Forelimb muscle (tissue), 1 donor: ENCODE measurements around the gene KIAA0319L. TPM values are rescaled to one million over a fixed set of nuclear protein-coding genes. Genes with fewer than 3 reads are reported as not detected.
A peak's percentile ranks its signal among the peaks of the same experiment; 100 is the strongest.
"Not testable (repeated sequence)": the region's sequence is repeated elsewhere in the genome, so short reads cannot be mapped to it uniquely, and the experiment has no call there.

ENCODE experiments used
- DNase-seq: peaks from one replicate; pipeline ENCODE4 v3.0.0-alpha.2; 2013; ENCODE audit warnings: low read depth
- polyA plus RNA-seq: library from polyadenylated mRNA; unstranded; fragments of 120-200 nt; gene quantifications from one replicate; pipeline ENCODE4 v1.2.1, GENCODE V29; 2013; ENCODE audit not compliant: insufficient read length

The KIAA0319L gene
- polyA plus RNA-seq = 35.6 TPM

DNA sequence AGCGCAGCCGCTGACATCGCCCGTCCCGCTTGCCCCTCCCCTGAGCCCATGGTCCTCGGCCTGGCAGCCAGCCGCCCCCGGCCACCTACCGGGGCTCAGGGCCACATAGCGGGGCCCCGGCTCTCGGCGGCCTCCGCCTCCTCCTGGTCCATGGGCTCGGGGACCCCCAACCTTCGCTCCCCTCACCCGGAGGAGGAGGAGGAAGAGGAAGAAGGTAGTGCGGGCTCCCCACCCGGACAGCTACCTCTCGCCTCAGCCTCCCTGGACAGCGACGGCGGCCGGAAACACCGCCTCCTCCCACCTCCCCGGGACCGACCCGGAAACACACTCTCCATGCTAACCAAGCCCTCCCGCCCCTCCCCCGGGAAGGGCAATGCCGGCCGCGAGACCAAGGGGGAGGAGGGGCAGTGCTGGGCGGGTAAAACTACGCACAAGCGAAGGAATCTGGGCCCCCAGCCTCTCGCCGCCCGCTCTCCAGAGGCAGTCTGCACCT lies at the start of gene KIAA0319L:
Gene KIAA0319L (minus strand): TSS at position 286 of the 493 bp plus-strand sequence. CDS start 2,912 bp downstream, outside the sequence.
- DNase-seq = peak; percentile 60

GRCh38 chr1:35605867-35606182 lies 48.6 kb upstream of the KIAA0319L start:
- DNase-seq = no peak

DNA sequence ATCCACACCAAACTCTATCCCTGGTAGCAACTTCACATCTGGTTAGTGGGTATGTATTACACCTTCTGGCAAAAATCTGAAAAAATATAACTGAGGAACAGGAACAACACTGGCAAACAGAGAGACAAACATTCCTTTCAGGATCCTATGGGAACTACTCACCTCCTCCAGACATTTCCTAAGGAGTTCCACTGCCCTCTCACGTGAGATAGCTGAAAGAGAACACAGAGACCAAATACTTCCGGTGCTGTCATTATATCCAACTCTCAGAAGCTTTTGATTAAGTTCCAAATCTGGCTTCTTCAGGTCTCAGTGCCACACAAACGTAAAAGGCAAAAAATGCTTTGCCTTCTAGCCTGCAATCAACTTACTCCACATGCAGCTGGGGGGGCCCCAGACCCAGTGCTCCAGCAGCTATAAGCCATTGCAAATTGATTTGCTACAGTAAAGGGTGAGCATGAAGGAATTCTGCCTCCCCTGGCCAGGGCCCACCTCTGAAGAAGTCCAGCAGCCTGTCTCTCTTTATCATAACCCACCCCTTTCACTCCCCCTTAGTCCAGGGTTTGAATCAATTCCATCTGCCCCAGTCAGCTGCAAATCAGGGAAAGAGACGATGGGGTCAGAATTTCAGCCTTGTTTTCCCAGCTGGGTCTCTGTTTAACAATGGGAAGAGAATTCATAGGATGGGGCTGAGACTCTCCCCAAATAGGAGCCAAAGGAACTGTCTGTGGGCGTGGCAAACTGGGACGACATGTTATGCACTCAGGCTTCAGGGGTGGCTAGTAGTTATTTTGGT lies 48.1 kb upstream of the KIAA0319L start:
- no peak for DNase-seq

DNA sequence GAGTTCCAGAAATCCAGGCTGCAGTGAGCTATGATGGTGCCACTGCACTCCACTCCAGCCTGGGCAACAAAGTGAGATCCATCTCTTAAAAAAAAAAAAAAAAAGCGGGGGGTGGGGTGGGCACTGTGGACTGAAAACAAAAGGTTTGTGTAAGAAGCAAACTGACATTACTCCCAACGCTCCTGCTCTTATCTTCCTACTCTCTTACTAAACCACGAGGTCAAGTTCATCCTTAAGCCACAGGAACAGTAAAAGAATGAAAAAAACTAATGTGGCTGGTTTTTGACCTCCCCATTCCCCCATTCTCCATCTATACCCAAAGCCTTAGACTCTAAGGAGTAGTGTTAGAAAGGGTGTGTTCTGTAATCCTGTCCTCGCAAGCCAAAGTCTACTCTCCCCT lies 46.7 kb upstream of the KIAA0319L start:
- no peak for DNase-seq

- DNase-seq = no peak
Measured at GRCh38 chr1:35603468-35603867, 46.3 kb upstream of the KIAA0319L start.

DNA sequence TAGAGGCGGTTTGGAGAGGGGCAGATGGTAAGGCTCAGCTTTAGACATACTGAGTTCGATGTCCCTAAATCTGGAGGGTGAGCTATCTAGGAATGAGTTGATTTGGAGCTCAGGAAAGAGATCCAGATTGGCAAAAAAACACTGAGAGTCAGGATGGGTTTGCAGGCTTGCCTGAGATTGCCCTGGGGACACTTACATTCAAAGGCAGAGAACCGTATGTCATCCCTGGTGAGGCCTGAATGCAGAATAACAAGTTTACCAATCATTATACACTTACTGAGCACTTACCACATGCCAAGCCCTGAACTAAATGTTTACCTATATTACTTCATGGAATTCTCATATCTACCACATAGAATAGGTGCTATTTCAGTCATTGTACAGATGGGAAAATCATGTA lies 43.4 kb upstream of the KIAA0319L start:
- DNase-seq = no peak

DNA sequence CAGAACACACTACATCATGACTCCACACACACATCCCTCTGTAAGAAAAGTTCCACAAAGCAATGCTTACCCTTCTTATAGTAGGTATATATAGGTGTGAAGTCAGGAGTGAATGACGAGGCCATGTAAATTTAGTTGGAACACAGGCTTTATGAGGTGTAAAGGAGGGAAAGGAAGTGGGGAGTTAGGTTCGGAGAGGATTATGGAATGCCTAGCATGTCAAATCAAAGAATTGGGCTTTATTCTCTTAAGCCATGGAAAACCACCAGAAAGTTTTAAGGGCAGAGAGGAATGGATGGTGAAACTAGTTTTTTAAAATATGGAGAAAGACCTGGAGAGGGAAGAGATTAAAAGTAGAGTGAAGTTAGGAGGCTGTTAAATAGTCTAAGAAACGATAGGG lies 42.2 kb upstream of the KIAA0319L start:
- DNase-seq = no peak

DNA sequence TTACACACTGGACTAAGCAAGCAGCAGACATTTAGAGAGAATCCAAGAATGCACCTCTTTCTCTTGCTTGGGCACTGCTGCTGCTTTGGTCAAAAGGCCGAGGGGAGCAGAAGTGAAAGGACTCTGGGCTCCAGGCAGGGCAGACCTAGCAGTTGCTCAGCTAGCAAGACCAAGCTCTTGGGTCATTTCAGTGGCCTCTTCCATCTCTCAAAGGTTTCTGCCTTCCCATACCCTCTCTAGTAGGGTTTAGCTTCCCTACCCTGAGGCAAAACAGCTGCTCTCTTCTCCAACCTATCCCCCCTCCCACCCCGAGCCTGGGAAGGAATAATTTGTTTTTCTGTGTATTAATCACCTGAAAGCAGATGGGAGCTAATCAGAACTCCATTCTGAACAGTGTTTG lies 41.7 kb upstream of the KIAA0319L start:
- no peak for DNase-seq

GRCh38 chr1:35597870-35598269 lies 40.7 kb upstream of the KIAA0319L start:
- no peak for DNase-seq

DNA sequence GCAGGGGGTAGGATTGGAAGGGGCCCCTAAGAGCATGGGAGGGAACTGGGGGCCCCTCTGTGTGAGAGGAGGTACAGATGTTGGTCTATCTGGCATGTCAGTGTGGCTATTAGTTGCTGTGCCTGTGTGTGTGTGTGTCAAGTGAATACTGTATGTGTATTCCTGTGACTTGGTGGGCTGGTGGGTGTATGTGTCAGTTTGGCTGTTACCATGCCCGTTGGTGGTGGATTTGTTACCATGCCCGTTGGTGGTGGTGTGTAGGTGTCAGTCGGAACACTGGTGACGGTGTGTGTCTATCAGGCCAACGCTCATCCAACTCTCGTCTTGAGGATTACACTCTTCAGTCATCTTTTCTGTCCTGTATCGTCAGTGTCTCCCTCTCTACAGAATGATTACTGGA lies 38.5 kb upstream of the KIAA0319L start:
- no peak for DNase-seq

GRCh38 chr1:35594005-35594760 lies 37.0 kb upstream of the KIAA0319L start:
- DNase-seq = no peak

DNA sequence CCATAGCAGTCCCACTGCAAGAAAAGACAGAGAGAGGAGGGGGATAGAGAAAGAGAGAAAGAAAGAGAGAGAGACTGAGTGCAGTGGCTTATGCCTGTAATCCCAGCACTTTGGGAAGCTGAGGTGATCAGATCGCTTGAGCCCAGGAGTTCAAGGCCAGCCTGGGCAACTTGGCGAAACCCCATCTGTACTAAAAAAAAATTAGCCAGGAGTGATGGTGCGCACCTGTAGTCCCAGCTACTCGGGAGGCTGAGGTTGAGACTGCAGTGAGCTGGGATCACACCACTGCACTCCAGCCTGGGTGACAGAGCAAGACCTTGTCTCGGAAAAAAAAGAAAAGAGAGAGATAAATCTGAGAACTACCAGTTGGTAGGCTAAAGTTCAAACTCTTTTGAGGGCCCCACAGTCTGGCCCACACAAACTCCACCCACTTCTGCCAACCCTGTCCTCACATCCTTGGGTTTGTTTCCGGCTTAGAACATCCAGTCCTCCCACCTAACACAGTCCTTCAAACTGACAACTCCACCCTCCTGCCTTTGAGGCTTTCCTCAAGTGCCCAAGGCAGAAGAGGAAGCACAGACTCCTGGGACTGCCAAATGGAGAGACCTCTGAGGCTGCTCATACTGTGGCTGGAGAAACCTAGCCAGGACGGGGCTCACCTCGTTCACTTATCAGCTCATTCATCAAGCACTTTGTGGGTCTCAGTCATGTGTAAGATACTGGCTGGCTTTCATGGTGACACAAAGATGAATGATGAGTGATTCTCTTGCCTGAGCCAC lies 36.0 kb upstream of the KIAA0319L start:
- DNase-seq = no peak

GRCh38 chr1:35591211-35591610 lies 34.0 kb upstream of the KIAA0319L start:
- DNase-seq = no peak

- no peak for DNase-seq
Measured at GRCh38 chr1:35590476-35591040, 33.4 kb upstream of the KIAA0319L start.

DNA sequence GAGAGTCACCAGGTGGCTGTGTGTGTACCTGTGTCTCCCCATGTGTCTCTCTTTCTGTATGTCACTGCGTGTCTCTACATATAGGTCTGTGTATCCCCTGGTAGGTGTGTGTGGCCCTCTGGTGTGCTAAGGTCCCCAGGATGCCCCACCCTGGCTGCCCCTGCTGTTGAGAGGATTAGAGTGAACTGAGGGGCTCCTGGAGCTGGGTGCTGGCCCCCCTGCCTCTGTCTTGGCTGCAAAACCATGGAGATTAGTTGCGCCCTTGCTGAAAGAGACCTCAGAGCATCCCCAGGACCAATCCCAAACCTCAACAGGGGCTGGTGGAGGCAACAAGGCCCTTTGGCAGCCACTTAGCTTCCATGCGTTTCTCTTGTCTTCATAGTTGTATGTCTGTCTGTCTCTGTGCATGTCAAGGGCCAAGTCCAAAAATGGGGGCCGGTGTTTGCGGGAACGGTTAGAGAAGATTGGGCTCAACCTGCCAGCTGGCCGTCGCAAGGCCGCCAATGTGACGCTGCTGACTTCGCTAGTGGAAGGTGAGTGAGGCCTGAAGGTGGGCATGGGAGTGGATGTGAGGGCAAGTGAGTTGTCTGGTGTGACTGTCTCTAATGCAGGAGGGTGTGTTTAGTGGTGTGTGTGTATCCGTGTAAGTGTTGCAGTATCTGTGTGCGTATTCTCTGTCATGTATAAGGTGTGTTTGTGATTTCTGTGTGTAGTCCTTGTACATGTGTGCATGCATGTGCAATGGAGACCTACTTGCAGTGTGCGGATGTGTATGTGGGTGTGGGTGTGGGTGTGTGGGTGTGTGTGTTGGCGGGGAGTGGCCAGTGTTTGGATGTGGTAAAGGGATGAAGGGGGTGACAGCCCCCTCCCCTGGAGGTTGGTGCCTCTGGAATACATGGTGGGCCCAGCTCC lies 32.6 kb upstream of the KIAA0319L start:
- no peak for DNase-seq

DNA sequence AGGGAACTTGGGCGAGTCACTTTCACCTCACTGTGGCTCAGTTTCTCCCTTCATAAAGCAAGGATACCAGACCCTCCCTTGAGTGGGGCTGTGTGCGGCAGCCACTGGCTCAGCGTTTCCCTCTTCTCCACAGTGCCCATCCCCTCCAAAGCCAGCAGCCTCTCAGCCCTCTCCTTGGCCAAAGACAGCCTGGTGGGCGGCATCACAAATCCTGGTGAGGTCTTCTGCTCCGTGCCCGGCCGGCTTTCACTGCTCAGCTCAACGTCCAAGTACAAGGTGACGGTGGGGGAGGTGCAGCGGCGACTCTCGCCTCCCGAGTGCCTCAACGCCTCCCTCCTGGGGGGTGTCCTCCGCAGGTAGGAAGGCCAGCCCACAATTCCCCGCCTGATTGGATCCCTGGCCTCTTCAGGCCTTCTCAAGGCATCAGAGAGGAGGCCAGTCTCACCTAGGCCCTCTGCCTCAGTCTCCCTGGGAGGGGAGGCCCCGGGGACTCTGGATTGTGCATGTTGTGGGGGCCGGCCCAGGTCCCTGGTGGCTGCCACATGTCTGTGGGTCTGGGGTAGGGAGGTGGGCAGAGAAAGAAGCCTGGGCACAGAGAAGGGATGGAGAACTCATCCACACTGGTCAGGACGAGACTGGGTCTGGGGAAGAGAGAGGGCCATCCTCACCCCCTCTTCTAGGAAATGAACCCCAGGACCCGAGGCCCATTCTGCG lies 31.2 kb upstream of the KIAA0319L start:
- DNase-seq = no peak

- no peak for DNase-seq
Measured at GRCh38 chr1:35587736-35588135, 30.5 kb upstream of the KIAA0319L start.

DNA sequence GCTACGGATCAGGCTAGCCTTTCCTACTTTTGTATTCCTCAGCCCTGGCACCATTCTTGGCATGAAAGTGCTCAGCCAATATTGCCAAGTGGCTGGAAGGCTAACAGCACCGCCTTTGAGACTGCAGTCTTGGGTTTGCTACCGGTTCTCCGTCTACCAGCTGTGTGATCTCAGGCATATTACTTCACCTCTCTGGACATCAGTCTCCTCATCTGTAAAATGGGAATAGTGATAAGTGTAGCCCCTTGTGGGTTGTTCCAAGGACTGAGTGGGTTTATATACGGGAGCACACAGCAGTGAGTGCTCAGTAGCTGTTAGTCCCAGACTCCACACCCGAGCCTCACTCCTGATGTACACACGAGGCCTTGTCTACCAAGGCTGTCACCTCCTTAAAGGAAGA lies 29.6 kb upstream of the KIAA0319L start:
- DNase-seq = no peak

- DNase-seq = not testable (repeated sequence)
Measured at GRCh38 chr1:35585805-35586204, 28.6 kb upstream of the KIAA0319L start.

DNA sequence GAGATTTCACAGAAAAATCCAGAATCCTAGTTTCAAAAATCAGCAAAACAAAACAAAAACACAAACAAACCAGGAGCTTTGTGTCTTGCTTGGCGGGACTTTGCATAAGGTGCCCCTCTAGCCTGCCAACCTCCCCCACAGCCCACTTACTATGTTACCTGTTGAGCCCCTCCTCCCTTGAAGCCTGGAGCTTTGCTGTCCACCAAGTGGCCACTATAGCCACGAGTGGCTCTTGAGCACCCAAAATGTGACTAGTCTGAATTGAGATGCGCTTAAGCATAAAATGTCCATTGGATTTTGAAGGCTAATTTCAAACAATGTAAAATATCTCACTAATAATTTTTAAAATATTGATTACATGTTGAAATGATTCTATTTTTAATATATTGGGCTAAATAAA lies 28.1 kb upstream of the KIAA0319L start:
- no peak for DNase-seq
